Posterior cingulate gyrus (tissue), 11 donors: ENCODE measurements around the gene TRMT2B.
"Not testable (repeated sequence)": the region's sequence is repeated elsewhere in the genome, so short reads cannot be mapped to it uniquely, and the experiment has no call there.

Experiments
- DNase-seq, 10 donors: peaks; one replicate each; pipeline versions ENCODE4 v3.0.0 to v3.0.0-alpha.2; 2020 to 2021; ENCODE audit warnings: mixed read lengths in 3 of 10
- intact Hi-C: fragments of 100-400 bp; cut with DNase I; formaldehyde crosslinking; loops from one replicate; pipeline ENCODE4 v1.15.1; 2023

TRMT2B gene

DNA sequence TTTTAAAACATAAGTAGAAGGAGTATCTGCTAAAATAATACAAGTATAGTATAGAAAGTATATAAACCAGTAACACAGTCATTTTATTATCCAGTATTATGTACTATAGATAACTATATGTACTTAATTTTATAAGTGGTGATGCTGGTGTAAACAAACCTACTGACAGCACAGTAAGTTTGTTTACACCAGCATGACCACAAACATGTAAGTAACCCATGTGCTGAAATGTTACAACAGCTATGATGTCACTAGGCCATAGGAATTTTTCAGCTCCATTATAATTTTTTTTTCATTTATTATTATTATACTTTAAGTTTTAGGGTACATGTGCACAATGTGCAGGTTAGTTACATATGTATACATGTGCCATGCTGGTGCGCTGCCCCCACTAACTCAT, 39.9 kb downstream of the TRMT2B start:
- intact Hi-C loops: not testable (repeated sequence)

DNA sequence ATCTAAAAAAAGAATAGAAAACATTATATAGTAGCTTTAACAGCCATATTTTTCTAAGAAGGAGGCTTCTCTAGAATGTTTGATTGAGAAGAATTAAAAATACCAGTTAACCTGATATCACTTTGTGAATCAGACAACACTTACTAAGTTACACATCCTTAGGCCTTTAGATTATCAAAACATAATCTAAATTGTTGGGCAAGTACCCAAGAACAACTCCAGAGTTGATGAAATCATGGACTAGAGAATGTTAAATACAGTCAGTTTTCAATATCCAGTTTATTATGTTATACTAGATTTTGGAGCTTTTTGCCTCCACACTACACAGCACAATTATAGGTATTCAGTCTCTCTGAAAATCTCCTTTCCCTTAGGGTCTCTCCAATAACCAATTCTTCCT, 42.8 kb downstream of the TRMT2B start:
- intact Hi-C loops: no loop called here
- DNase-seq: no peak

More for the DNA sequence above, 39.9 kb downstream of the TRMT2B start:
- not testable (repeated sequence) for DNase-seq

DNA sequence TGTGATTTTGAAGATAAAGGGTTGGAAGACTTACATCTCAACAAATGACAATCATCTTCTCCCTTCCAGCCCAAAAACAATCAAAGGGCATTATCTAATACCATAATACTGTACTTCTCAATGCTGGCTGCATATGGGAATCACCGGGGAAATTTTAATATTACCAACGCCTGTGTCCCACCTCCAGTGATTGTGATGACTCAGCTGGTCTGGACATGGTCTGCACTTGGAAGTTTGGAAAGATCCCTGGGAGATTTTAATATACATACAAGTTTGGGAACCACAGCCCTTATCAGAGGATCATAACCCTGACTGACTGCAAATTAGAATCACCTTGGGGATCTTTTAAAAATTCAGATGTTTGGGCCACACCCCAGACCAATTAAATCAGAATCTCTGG, 52.5 kb downstream of the TRMT2B start:
- no peak for DNase-seq
- intact Hi-C loops: no loop called here

DNA sequence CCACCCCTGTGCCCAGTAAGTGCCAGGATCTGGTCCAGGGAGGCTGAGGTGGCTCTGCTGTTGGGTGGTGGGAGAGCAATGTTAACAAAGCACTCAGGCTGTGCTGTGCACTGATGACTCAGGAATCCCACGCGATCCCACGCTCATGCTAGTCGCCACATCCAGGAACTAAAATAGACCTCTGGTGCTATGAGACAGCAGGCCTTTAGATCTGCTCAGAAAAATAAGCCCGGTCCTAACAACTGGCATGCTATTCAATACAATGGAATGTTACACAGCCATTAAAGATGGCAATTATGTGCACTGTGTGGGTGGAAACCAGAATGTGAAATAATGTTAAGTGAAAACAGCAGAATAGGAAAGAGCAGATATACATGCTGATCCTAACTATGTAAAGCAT, 56.4 kb downstream of the TRMT2B start:
- DNase-seq: peak in 7 of 10 donors; percentile 14 to 86 (median 39)
- intact Hi-C loops: no loop called here

DNA sequence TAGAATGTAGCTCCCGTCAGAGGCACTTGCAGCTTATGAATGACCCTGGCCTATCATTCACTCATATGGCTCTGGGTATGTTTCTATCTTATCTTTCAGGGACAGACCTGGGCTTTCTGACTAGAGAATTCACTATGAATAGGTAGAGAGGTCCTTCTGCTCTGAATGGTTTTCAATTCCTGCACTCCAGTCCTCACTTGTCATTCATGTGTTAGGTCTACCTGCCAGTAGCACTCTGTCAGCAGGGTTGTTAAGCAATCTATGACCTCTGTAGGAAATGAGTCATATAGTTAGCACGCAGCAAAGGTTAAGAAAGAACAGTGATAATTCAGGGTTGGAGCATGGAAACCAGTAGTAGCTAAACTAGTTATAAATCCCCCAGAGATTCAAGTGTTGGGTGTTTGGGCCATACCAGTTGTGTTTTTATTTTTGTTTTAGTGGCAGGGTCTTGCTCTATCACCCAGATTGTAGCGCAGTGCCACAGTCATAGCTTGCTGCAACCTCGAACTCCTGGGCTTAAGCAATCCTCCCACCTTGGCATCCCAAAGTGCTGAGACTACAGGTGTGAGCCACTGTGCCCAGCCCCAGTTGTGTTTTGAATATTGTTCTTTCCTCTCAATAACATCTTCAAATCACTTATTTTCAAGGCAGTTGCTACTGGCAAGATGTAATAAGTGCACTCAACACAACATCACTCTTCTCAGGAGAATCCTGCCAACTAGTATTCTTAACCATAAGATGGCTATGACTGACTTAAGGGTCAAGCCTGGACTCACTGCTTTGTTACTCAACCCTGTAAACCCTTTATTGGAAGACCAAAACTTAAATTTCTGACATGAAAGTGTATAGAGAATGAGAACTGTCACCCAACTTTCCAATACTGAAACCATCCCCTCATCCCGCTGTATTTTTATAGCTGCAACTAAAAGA, 57.3 kb downstream of the TRMT2B start:
- DNase-seq: no peak
- intact Hi-C loops: no loop called here

DNA sequence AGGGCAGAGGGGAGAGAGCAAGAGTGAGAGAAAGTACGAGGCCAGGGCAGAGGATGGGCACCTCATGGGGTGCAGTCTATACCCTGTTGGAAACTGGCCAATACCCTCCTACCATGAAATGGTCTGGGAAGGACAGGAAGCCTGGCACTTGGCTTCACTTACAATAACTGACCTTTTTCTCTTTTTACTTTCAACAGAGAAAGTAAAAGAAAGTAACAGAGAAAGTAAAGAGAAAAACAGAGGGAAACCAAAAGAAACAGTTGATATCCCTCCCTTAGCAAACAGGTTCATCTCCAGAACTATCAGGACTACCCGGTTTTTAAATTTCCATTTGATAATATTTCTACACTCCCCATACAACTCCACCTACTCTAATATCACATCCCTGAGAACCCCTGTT, 61.8 kb downstream of the TRMT2B start:
- intact Hi-C loops: no loop called here
- DNase-seq: no peak

DNA sequence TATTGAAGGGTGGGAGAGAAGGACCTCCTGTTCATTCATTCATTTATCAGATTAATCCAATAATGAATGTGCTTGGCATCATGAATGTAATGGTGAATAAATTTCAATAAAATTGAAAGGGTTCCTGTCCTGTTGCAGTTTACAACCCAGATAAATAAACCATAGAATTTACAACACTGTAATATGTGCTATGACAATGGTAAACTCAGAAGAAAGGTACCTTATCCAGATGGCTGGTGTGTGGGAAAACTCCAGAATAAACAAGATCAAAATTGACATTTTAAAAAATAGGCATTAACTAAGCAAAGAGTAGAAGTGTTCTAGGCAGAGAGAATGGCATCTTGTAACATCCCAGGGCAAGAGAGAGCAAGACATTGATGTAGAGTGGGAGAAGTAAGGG, 67.1 kb downstream of the TRMT2B start:
- no peak for DNase-seq
- intact Hi-C loops: no loop called here

DNA sequence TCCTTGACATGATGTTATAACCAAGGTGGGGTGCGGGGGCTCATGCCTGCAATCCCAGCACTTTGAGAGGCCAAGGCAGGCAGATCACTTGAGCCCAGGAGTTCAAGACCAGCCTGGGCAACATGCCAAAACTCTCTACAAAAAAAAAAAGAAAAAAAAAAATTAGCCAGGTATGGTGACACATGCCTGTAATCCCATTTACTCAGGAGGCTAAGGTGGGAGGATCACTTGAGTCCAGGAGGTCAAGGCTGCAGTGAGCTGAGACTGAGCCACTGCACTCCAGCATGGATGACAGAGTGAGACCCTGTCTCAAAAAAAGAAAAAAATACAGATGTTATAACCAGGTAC, 70.4 kb downstream of the TRMT2B start:
- DNase-seq, intact Hi-C loops: not testable (repeated sequence)

DNA sequence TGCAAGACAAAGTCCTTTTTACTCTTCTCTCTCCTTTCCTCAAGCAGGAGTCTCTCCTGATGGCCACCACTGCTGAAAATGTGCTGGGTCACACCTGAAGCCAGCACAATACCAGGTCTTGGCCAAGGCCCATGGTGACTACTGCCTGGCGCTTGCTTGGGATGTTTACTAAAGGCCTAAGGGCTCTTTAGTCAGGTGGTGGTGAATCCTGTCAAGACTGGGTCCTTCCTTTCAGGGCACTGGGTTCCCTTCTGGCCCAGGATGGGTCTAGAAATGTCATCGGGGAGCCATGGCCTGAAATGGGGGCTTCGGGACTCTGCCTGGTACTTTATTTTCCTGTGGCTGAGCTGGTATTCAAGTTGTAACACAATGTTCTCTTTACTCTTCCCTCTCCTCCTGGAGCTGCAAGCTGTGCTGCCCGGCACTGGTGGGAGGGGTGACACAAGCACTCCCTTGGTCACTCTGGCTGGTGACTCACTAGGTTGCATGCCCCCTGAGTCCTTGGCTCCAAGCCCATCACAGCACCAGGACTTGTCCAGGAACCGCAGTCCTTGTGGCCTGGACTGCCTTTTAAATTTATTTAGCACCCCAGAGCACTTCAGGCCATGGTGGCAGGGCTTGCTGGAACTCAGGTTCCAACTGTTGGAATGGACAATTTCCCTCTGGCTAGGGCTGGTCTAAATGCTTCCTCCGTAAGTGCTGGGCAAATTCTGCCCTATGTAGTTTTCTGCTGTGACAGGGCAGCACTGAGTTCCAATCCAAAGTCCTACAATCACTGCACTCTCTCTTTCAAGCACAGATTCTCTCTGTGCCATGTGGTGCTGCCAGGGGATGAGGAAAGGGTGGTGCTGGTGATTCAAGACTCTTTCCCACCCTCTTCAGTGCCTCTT, 71.1 kb downstream of the TRMT2B start:
- intact Hi-C loops: no loop called here
- peak in 1 of 10 donors; percentile 13 for DNase-seq

DNA sequence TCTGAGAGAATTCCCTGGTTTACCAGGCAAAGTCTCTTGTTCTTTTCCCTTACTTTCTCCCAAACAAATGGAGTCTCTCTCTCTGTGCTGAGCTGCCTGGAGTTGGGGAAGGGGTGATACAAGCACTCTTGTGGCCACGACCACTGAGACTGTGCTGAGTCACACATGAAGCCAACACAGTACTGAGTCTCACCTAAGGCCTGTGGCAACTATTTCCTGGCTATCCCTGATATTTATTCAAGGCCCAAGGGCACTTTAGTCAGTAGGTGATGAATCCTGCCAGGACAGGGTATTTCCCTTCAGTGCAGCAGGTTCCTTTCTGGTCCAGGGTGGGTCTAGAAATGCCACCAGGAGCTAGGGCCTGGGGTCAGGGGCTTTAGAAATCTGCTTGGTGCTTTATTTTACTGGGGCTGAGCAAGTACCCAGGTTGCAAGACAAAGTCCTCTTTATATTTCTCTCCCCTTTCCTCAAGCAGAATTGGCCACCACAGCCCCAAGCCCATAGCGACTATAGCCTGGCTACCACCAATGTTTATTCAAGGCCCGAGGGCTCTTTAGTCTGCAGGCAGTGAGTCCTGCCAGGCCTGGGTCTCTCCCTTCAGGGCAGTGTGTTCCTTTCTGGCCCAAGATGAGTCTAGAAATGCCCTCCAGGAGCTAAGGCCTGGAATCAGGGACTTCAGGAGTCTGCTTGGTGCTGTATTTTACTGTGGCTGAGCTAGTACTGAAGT, 71.9 kb downstream of the TRMT2B start:
- DNase-seq: no peak

DNA sequence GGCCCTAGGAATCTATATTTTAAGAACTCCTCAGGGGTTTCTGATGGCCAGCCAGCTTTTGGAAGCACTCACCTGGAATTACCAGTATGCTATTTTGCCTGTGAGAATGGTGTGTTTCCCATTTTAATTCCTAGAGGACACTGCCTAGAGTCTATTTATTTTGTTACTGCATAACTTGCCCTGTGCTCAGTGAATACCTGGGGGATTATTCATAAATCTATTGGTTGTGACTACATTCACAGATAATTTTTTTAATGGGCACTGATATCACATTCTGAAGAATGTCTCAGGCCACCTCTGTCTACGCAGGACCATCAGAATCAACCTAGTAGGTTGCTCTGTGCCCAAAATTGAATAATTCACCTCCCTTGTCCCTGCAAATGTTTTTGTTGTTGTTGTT, 75.7 kb downstream of the TRMT2B start:
- intact Hi-C loops: no loop called here
- no peak for DNase-seq

More for the DNA sequence above, 71.9 kb downstream of the TRMT2B start:
- intact Hi-C loops: no loop called here

DNA sequence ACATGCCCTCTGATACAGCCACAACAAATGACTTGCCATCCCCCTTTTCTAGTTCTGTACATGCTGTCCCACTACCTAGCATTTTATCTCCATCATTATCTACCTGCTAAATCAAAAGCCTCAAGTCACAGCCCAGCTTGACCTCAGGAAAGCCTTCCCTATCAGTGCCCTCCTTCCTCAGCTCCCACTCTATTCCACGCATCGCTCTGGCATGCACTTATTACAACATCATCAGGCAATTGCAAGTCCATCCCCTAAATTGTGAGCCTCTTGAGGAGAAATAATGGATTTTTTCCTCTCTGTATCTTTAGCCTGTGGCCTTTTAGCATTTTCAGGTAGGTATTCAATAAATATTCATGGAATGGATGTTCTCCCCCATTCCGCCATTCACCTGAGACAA, 76.7 kb downstream of the TRMT2B start:
- intact Hi-C loops: no loop called here
- no peak for DNase-seq

DNA sequence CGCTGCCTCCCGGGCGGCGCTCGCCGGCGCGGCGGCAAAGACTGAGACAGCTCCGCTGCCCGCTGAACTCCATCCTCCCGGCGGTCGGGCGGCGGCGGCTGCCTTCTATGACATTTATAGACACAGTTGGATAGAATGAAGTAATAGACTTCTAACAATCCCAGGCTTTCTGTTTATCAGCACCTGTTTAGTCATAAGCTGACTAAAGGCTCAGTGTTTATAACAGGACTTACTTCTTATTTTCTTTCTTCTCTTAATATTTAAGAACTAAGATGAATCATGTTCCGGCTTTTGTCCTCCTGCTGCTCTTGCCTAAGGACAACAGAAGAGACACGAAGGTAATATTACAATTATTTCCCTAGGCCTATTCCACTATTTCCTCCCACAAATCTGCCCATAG, 78.5 kb downstream of the TRMT2B start:
- DNase-seq: no peak
- intact Hi-C loops: no loop called here

DNA sequence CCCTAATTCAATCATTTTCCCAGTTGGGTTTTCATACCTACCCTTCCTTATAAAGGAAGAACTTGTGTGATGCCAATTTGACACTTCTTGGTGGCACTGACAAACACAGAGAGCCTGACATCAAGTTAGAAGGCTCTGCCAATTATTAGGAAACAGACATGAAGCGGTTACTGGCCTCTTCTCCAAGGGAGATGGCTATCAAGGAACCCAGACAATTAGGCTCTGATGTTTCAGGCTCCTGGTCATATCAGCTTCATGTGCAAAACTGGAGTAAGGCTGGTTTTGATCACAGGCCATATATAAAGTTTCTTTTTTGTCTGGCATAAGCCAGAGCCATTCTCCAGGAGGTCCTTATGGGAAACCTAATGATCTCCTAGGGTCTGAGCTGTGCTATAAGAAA, 82.0 kb downstream of the TRMT2B start:
- intact Hi-C loops: no loop called here
- no peak for DNase-seq

DNA sequence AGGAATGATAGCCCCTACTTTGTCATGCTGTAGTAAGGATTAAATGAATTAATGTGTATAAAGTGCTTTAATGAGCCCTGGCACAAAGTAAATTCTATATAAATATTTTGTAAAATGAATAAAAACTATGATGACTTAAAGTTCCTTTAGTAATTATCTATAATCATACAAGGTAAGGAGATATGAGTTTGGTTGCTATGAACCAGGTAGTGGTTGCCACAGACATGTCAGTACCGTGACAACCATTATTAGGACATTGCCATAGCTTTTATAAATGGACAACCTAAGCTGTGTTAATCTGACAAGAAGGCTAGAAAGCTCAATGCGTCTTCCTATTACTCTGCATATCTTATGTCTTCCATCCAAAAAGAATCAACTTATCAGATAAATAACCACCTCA, 82.5 kb downstream of the TRMT2B start, which contains the start of gene ARL13A:
TSS of gene ARL13A (plus strand) at position 301 of the 400 bp plus-strand sequence. CDS start 3,982 bp downstream, outside the sequence.
- no peak for DNase-seq
- intact Hi-C loops: no loop called here

DNA sequence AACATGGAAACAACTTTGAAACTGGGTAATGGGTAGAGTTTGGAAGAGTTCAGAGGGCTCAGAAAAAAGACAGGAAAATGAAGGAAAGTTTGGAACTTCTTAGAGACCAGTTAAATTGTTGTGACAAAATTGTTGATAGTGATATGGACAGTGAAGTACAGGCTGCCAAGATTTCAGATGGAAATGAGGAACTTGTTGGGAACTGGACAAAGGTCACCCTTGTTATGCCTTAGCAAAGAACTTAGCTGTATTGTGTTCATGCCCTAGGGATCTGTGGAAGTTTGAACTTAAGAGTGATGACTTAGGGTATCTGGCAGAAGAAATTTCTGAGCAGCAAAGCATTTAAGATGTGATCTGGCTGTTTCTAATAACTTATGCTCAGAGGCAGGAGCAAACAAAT, 87.5 kb downstream of the TRMT2B start:
- no peak for DNase-seq
- intact Hi-C loops: no loop called here

DNA sequence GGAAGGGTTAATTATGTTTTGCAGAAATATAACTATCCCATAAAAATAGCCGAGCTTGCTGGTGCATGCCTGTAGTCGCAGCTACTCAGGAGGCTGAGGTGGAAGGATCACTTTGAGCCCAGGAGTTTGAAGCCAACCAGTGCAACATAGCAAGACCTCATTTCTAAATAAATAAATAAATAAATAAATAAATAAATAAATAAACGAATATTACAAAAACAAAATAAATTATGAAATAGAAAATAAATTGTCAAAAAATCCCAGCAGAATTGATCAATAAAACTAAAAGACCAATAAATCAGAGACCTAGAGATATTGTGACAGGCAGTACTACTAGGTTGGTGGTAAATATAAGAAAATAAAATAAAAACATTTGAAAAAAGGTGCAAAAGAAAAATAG, 89.1 kb downstream of the TRMT2B start:
- intact Hi-C loops: no loop called here
- DNase-seq: no peak
